H1 (cell line): ENCODE data around the gene ARHGEF38. TPM values are rescaled to one million over a fixed set of nuclear protein-coding genes. Genes with fewer than 3 reads are reported as not detected.

Experiments used
- CTCF ChIA-PET: fragments of 300-600 bp; sonication (Branson Sonifier 250); formaldehyde crosslinking; loops from one replicate; lab custom pipeline; 2021; ENCODE audit not compliant: partially characterized antibody; lab: Charles Lee
- POLR2A ChIA-PET: fragments of 300-600 bp; sonication (Branson Sonifier 250); formaldehyde crosslinking; loops from one replicate; lab custom pipeline; 2021; ENCODE audit warnings: inconsistent platforms; ENCODE audit not compliant: partially characterized antibody; lab: Charles Lee
- DNase-seq, 2 experiments: peaks; one replicate each; pipeline versions ENCODE4 v3.0.0 to v3.0.0-alpha.2; 2010 to 2022; ENCODE audit warnings: low spot score in 2 of 2, low read depth in 1 of 2, mixed read lengths in 1 of 2
- FAIRE-seq: peaks from 2 replicates; lab custom pipeline; 2011; peaks lifted over from hg19 to GRCh38; lab: Jason Lieb, UNC
- H2AFZ ChIP-seq: 2 replicates; pipeline ENCODE4 v1.8.1; 2012; ENCODE audit warnings: low read length, inconsistent platforms
- H2AK5ac ChIP-seq: 2 replicates; pipeline ENCODE4 v1.6.1; 2013; ENCODE audit warnings: low read depth, low read length
- H2BK120ac ChIP-seq: replicated peaks from 2 replicates; pipeline ENCODE3; 2013; ENCODE audit warnings: low read depth, low read length, inconsistent platforms
- H2BK12ac ChIP-seq: 2 replicates; pipeline ENCODE4 v1.6.1; 2013; ENCODE audit warnings: low read depth, low read length
- H2BK15ac ChIP-seq: 2 replicates; pipeline ENCODE4 v1.6.1; 2013; ENCODE audit warnings: low read length
- H2BK20ac ChIP-seq: 2 replicates; pipeline ENCODE4 v1.6.1; 2013; ENCODE audit warnings: low read length
- H2BK5ac ChIP-seq: 2 replicates; pipeline ENCODE4 v1.6.1; 2013; ENCODE audit warnings: low read depth, low read length
- H3K14ac ChIP-seq: 2 replicates; pipeline ENCODE4 v1.6.1; 2013; ENCODE audit warnings: inconsistent platforms; ENCODE audit not compliant: insufficient read length
- H3K18ac ChIP-seq: 2 replicates; pipeline ENCODE4 v1.6.1; 2013; ENCODE audit warnings: low read length; ENCODE audit errors: extremely low read depth
- H3K23ac ChIP-seq: 2 replicates; pipeline ENCODE4 v1.6.1; 2013; ENCODE audit warnings: inconsistent platforms; ENCODE audit not compliant: insufficient read length
- H3K23me2 ChIP-seq: 2 replicates; pipeline ENCODE4 v1.6.1; 2013; ENCODE audit warnings: low read depth, low read length
- H3K27ac ChIP-seq: 2 replicates; pipeline ENCODE4 v1.6.1; 2011; ENCODE audit warnings: low read depth, low read length, inconsistent platforms
- H3K27me3 ChIP-seq, 4 experiments: replicated peaks in 1 of 4; 1 replicate in 1 of 4; 2 replicates in 3 of 4; pipeline versions ENCODE4 v1.6.1 to v1.8.1; 2011 to 2013; ENCODE audit warnings: low read length in 3 of 4, mild to moderate bottlenecking in 3 of 4, inconsistent platforms in 2 of 4, mixed read lengths in 2 of 4, moderate library complexity in 1 of 4; ENCODE audit not compliant: control insufficient read depth in 3 of 4, insufficient read depth in 3 of 4; ENCODE audit errors: extremely low read depth in 1 of 4
- H3K36me3 ChIP-seq, 4 experiments: 2 replicates each; pipeline versions ENCODE4 v1.6.1 to v1.8.1; 2011 to 2013; ENCODE audit warnings: mild to moderate bottlenecking in 4 of 4, low read length in 3 of 4, moderate library complexity in 2 of 4, control low read depth in 1 of 4, inconsistent platforms in 1 of 4; ENCODE audit not compliant: insufficient read depth in 4 of 4, control insufficient read depth in 2 of 4
- H3K4ac ChIP-seq: replicated peaks from 2 replicates; pipeline ENCODE3; 2013; ENCODE audit warnings: low read length, low read depth, mixed read lengths, inconsistent platforms; ENCODE audit not compliant: insufficient read length
- H3K4me1 ChIP-seq, 4 experiments: replicated peaks in 1 of 4; 1 replicate in 1 of 4; 2 replicates in 3 of 4; pipeline versions ENCODE4 v1.6.1 to v1.8.1; 2011 to 2013; ENCODE audit warnings: low read length in 3 of 4, inconsistent platforms in 2 of 4, mixed read lengths in 1 of 4; ENCODE audit not compliant: insufficient read depth in 4 of 4, control insufficient read depth in 3 of 4
- H3K4me2 ChIP-seq, 2 experiments: 2 replicates each; pipeline versions ENCODE4 v1.6.1 to v1.8.1; 2011 to 2013; ENCODE audit warnings: low read depth in 2 of 2, low read length in 2 of 2, control low read depth in 1 of 2, inconsistent platforms in 1 of 2, mild to moderate bottlenecking in 1 of 2; ENCODE audit not compliant: insufficient read depth in 1 of 2
- H3K4me3 ChIP-seq, 4 experiments: fragments of 200-600, 300-600 bp in 1 of 4; sonication (generic), shearing (Covaris generic), sonication (Bioruptor Twin) in 1 of 4; 2 replicates each; pipeline versions ENCODE4 v1.5.1 to v1.8.1; 2011 to 2016; ENCODE audit warnings: low read length in 4 of 4, low read depth in 3 of 4, control low read depth in 2 of 4, inconsistent platforms in 2 of 4, mild to moderate bottlenecking in 2 of 4, mixed read lengths in 1 of 4, moderate library complexity in 1 of 4; ENCODE audit not compliant: insufficient read depth in 2 of 4; ENCODE audit errors: extremely low read depth in 1 of 4
- H3K56ac ChIP-seq: replicated peaks from 2 replicates; pipeline ENCODE3; 2013; ENCODE audit warnings: low read depth, mild to moderate bottlenecking, mixed read lengths, low read length, inconsistent platforms; ENCODE audit not compliant: insufficient read length
- H3K79me1 ChIP-seq: 2 replicates; pipeline ENCODE4 v1.6.1; 2013; ENCODE audit warnings: low read depth, low read length, control low read depth
- H3K79me2 ChIP-seq, 2 experiments: 2 replicates each; pipeline versions ENCODE4 v1.6.1 to v1.8.1; 2012 to 2013; ENCODE audit warnings: low read length in 2 of 2, mild to moderate bottlenecking in 2 of 2, inconsistent platforms in 1 of 2; ENCODE audit not compliant: insufficient read depth in 2 of 2, control insufficient read depth in 1 of 2
- H3K9ac ChIP-seq, 4 experiments: replicated peaks in 1 of 4; 1 replicate in 1 of 4; 2 replicates in 3 of 4; pipeline versions ENCODE4 v1.6.1 to v1.8.1; 2011 to 2013; ENCODE audit warnings: low read depth in 3 of 4, low read length in 3 of 4, control low read depth in 2 of 4, mild to moderate bottlenecking in 2 of 4, moderate library complexity in 2 of 4, inconsistent platforms in 1 of 4; ENCODE audit errors: extremely low read depth in 1 of 4
- H3K9me3 ChIP-seq, 2 experiments: 2 replicates each; pipeline versions ENCODE4 v1.6.1 to v1.8.1; 2012 to 2013; ENCODE audit warnings: mild to moderate bottlenecking in 2 of 2, moderate library complexity in 2 of 2, control low read depth in 1 of 2, inconsistent platforms in 1 of 2, low read depth in 1 of 2, low read length in 1 of 2, mixed read lengths in 1 of 2; ENCODE audit not compliant: insufficient read depth in 2 of 2
- H4K20me1 ChIP-seq, 2 experiments: replicated peaks in 1 of 2; 2 replicates each; pipeline versions ENCODE3 to v1.8.1; 2011 to 2013; ENCODE audit warnings: inconsistent platforms in 2 of 2, low read length in 2 of 2, mild to moderate bottlenecking in 1 of 2; ENCODE audit not compliant: insufficient read depth in 2 of 2, control insufficient read depth in 1 of 2
- H4K5ac ChIP-seq: 2 replicates; pipeline ENCODE4 v1.6.1; 2013; ENCODE audit warnings: low read length, low read depth, mixed read lengths, inconsistent platforms; ENCODE audit not compliant: insufficient read length
- H4K8ac ChIP-seq: 2 replicates; pipeline ENCODE4 v1.8.0; 2013; ENCODE audit warnings: mild to moderate bottlenecking, moderate library complexity, low read length, inconsistent platforms; ENCODE audit not compliant: insufficient read depth; ENCODE audit errors: extremely low read depth
- H4K91ac ChIP-seq: replicated peaks from 2 replicates; pipeline ENCODE3; 2013; ENCODE audit warnings: low read length, mixed read lengths, inconsistent platforms; ENCODE audit not compliant: insufficient read length
- CEBPB ChIP-seq: IDR thresholded peaks from 2 replicates; pipeline ENCODE4 v1.6.1; 2012; ENCODE audit warnings: low read depth, low read length
- CHD1 ChIP-seq: IDR thresholded peaks from 2 replicates; pipeline ENCODE4 v1.6.1; 2012; ENCODE audit warnings: low read depth, low read length, improper control_type of control experiment
- EGR1 ChIP-seq: IDR thresholded peaks from 2 replicates; pipeline ENCODE4 v1.6.1; 2011; ENCODE audit warnings: low read depth, low read length, borderline replicate concordance
- EP300 ChIP-seq, 2 experiments: IDR thresholded peaks; 1 replicate in 1 of 2; 2 replicates in 1 of 2; pipeline ENCODE4 v1.6.1; 2011 to 2012; ENCODE audit warnings: low read depth in 2 of 2, low read length in 2 of 2, mild to moderate bottlenecking in 2 of 2, borderline replicate concordance in 1 of 2, inconsistent platforms in 1 of 2, moderate library complexity in 1 of 2
- JUN ChIP-seq: IDR thresholded peaks from 2 replicates; pipeline ENCODE4 v1.6.1; 2011; ENCODE audit warnings: low read depth, mild to moderate bottlenecking, improper control_type of control experiment, low read length
- NRF1 ChIP-seq: IDR thresholded peaks from 2 replicates; pipeline ENCODE4 v1.6.1; 2011; ENCODE audit warnings: mild to moderate bottlenecking, low read depth, low read length, improper control_type of control experiment
- PHF8 ChIP-seq: fragments of 200-600 bp; sonication (generic); conservative IDR thresholded peaks from 2 replicates; pipeline ENCODE4 v1.7.1; 2012; ENCODE audit warnings: low read depth, mild to moderate bottlenecking, inconsistent platforms, low read length, moderate library complexity
- RAD21 ChIP-seq, 2 experiments: IDR thresholded peaks in 1 of 2; conservative IDR thresholded peaks in 1 of 2; 2 replicates each; pipeline ENCODE4 v1.6.1; 2011; ENCODE audit warnings: low read depth in 2 of 2, low read length in 2 of 2, improper control_type of control experiment in 1 of 2, inconsistent platforms in 1 of 2, mild to moderate bottlenecking in 1 of 2, moderate library complexity in 1 of 2
- RFX5 ChIP-seq: IDR thresholded peaks from 2 replicates; pipeline ENCODE4 v1.6.1; 2011; ENCODE audit warnings: low read depth, low read length, improper control_type of control experiment, borderline replicate concordance
- SIN3A ChIP-seq, 2 experiments: IDR thresholded peaks in 1 of 2; conservative IDR thresholded peaks in 1 of 2; 2 replicates each; pipeline ENCODE4 v1.6.1; 2011 to 2012; ENCODE audit warnings: low read length in 2 of 2, improper control_type of control experiment in 1 of 2, low read depth in 1 of 2, mild to moderate bottlenecking in 1 of 2
- SIX5 ChIP-seq: IDR thresholded peaks from 2 replicates; pipeline ENCODE4 v1.6.1; 2011; ENCODE audit warnings: mild to moderate bottlenecking, low read depth, low read length
- TBP ChIP-seq: IDR thresholded peaks from 2 replicates; pipeline ENCODE4 v1.6.1; 2011; ENCODE audit warnings: low read depth, low read length, improper control_type of control experiment
- TCF12 ChIP-seq: IDR thresholded peaks from 2 replicates; pipeline ENCODE4 v1.6.1; 2011; ENCODE audit warnings: low read depth, mild to moderate bottlenecking, low read length
- WGBS, 2 experiments: shearing (Covaris generic) in 1 of 2; methylation state at CpG; one replicate each; pipeline versions ENCODE4 v1.1.6 to v1.1.7; 2013 to 2015; ENCODE audit warnings: low lambda C conversion rate in 2 of 2, mixed read lengths in 2 of 2, inconsistent platforms in 1 of 2, low coverage in 1 of 2, missing lambda C conversion rate in 1 of 2; ENCODE audit not compliant: insufficient replicate concordance in 2 of 2, insufficient coverage in 1 of 2, insufficient read length in 1 of 2; ENCODE audit errors: extremely low coverage in 1 of 2, missing lambda C conversion rate in 1 of 2; 5-methylcytosine and 5-hydroxymethylcytosine counted together
- polyA plus RNA-seq, 7 experiments: library from polyadenylated mRNA; depleted of rRNA in 3 of 7; stranded (reverse) in 5 of 7; unstranded in 2 of 7; fragments of >200 nt in 5 of 7; fragments of 200-250 nt in 2 of 7; gene quantifications; 1 replicate in 5 of 7; 2 replicates in 1 of 7; 4 replicates in 1 of 7; pipeline versions ENCODE4 v1.2.1 to v1.2.3, GENCODE V29; 2011 to 2013; ENCODE audit warnings: missing spikeins in 2 of 7, mixed read lengths in 2 of 7
- total RNA-seq: library from RNA; stranded (reverse); fragmentation: NEBNext Ultra II Directional; extraction: Animal tissue kit (Norgen Biotek cat#: 25700); gene quantifications from 2 replicates; pipeline ENCODE4 v1.2.1, GENCODE V29; 2021
- TF ChIP-seq, protein P1 (sequence below): IDR thresholded peaks from 2 replicates; pipeline ENCODE4 v1.6.1; 2012; ENCODE audit warnings: inconsistent platforms

The ARHGEF38 gene
- total and polyA plus RNA-seq, 2 of the 8 experiments (the other 6 are each of a cell fraction or from before 2014, with no cell fraction given): not detected

DNA sequence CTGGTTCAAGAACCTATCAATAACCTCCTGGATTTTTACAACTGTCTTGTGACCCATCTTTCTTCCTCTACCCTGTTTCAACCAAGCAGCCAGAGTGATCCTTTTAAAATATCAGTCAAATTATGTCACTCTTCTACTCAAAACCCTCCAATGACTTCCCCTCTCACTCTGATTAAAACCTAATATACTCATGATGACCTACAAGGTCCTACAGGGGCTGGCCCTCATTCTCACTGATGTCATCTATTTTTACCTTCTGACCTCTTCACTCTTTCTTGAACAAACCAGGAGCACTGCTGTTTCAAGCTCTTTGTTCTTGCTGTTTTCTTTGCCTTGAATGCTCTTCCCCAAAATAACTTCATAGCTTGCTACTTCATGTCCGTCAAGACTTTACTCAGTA is 48.5 kb downstream of the ARHGEF38 start:
- Histone ChIP-seq H3K23ac (no peak overlapping the region), H2BK15ac (no peak overlapping the region), H4K5ac (no peak overlapping the region), H3K4ac (no peak overlapping the region), H3K56ac (no peak overlapping the region), H3K27ac (no peak overlapping the region), H3K36me3 (no peaks in the 10 kb centered on the region), H2BK5ac (no peak overlapping the region), H3K27me3 (no peaks in the 10 kb centered on the region), H3K14ac (no peak overlapping the region), H3K79me2 (no peaks in the 10 kb centered on the region), H3K4me3 (no peak overlapping the region), H3K79me1 (no peaks in the 10 kb centered on the region), H3K9me3 (no peaks in the 10 kb centered on the region), H4K8ac (no peak overlapping the region), H4K91ac (no peak overlapping the region), H3K4me2 (no peak overlapping the region), H2BK20ac (no peak overlapping the region), H3K4me1 (no peaks in the 10 kb centered on the region), H2AK5ac (no peak overlapping the region), H2BK120ac (no peak overlapping the region), H2BK12ac (no peak overlapping the region), H3K23me2 (no peaks in the 10 kb centered on the region), H3K18ac (no peak overlapping the region), H3K9ac (no peak overlapping the region), H4K20me1 (no peaks in the 10 kb centered on the region), H2AFZ (no peak overlapping the region)
- no peak for FAIRE-seq
- POLR2A ChIA-PET: interaction anchor here (0.6 kb wide), 1 partner anchor 232 kb away, joined by 3 read pairs; no protein-coding TSS in a partner anchor
- CTCF ChIA-PET: interaction anchor here (1.4 kb wide), 1 partner anchor 80 kb away, joined by 3 read pairs; no protein-coding TSS in a partner anchor
- 79% methylated on average over 1 of the region's 1 CpG; no CpG with 5 or more reads in 1 of the 2 experiments for WGBS, 2 experiments
- DNase-seq: no peak
- TF ChIP-seq SIN3A (conservative IDR thresholded peaks at IDR 0.05 in 1 of 2, IDR thresholded peaks at IDR 0.05 in 1 of 2; ENCODE audit: low read depth in 1 of 2, low read length in 2 of 2) (no peak), TBP (no peak), TCF12 (no peak), RAD21 (IDR thresholded peaks at IDR 0.05 in 1 of 2, conservative IDR thresholded peaks at IDR 0.05 in 1 of 2; ENCODE audit: low read depth in 2 of 2, low read length in 2 of 2) (no peak), NRF1 (no peak), JUN (no peak), RFX5 (no peak), SIX5 (no peak), EGR1 (no peak), CHD1 (no peak), EP300 (IDR thresholded peaks at IDR 0.05; ENCODE audit: borderline replicate concordance in 1 of 2, low read depth in 2 of 2, low read length in 2 of 2) (no peak), CEBPB (no peak), PHF8 (no peak)
- TF ChIP-seq, protein P1, sequence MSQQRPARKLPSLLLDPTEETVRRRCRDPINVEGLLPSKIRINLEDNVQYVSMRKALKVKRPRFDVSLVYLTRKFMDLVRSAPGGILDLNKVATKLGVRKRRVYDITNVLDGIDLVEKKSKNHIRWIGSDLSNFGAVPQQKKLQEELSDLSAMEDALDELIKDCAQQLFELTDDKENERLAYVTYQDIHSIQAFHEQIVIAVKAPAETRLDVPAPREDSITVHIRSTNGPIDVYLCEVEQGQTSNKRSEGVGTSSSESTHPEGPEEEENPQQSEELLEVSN: no peak
